Natural killer cell (primary cell): ENCODE results near the gene TTLL9. TPM values are rescaled to one million over a fixed set of nuclear protein-coding genes. Genes with fewer than 3 reads are reported as not detected.

Source experiments
- ATAC-seq, 3 donors: fragments of 150-1000 bp in 2 of 3; fragments of 200-7000 bp in 1 of 3; cut with Tn5 transposase; 1 replicate in 1 of 3; 2 replicates in 2 of 3; pipeline ENCODE4 v1.10.0; 2021; ENCODE audit warnings: mild to moderate bottlenecking in 2 of 3, moderate library complexity in 2 of 3
- DNase-seq, 2 donors: peaks; one replicate each; pipeline versions ENCODE4 v3.0.0 to v3.0.0-alpha.2; 2013 to 2021; ENCODE audit warnings: mixed read lengths in 1 of 2
- H3K27ac ChIP-seq: one replicate; pipeline ENCODE4 v1.5.1; 2013; ENCODE audit warnings: mild to moderate bottlenecking, low read length
- H3K27me3 ChIP-seq: one replicate; pipeline ENCODE4 v1.6.1; 2013; ENCODE audit warnings: low read length; ENCODE audit not compliant: control insufficient read depth, insufficient read depth
- H3K36me3 ChIP-seq: one replicate; pipeline ENCODE4 v1.6.1; 2013; ENCODE audit warnings: low read length; ENCODE audit not compliant: control insufficient read depth, insufficient read depth
- H3K4me1 ChIP-seq: one replicate; pipeline ENCODE4 v1.6.1; 2013; ENCODE audit warnings: low read length; ENCODE audit not compliant: control insufficient read depth, insufficient read depth
- H3K4me3 ChIP-seq: one replicate; pipeline ENCODE4 v1.5.1; 2013; ENCODE audit warnings: low read length
- H3K9me3 ChIP-seq: one replicate; pipeline ENCODE4 v1.6.1; 2013; ENCODE audit warnings: low read length; ENCODE audit not compliant: control insufficient read depth, insufficient read depth
- H3K27ac Mint-ChIP-seq, 2 donors: one replicate each; pipeline ENCODE4 v1.8.0; 2022; ENCODE audit warnings: mild to moderate bottlenecking in 2 of 2, mixed read lengths in 2 of 2, moderate library complexity in 1 of 2
- H3K27me3 Mint-ChIP-seq, 2 donors: one replicate each; pipeline ENCODE4 v1.8.0; 2022; ENCODE audit warnings: low read depth in 2 of 2, mixed read lengths in 2 of 2
- H3K36me3 Mint-ChIP-seq: one replicate; pipeline ENCODE4 v1.8.0; 2022; ENCODE audit warnings: mixed read lengths
- H3K4me1 Mint-ChIP-seq, 2 donors: one replicate each; pipeline ENCODE4 v1.8.0; 2022; ENCODE audit warnings: mixed read lengths in 2 of 2
- H3K4me3 Mint-ChIP-seq: one replicate; pipeline ENCODE4 v1.8.0; 2022; ENCODE audit warnings: mild to moderate bottlenecking, moderate library complexity, mixed read lengths
- H3K9me3 Mint-ChIP-seq, 2 donors: one replicate each; pipeline ENCODE4 v1.8.0; 2022; ENCODE audit warnings: mixed read lengths in 2 of 2
- WGBS: methylation state at CpG from one replicate; pipeline ENCODE4 v1.1.7; 2013; ENCODE audit warnings: missing lambda C conversion rate; ENCODE audit not compliant: insufficient coverage; 5-methylcytosine and 5-hydroxymethylcytosine counted together
- intact Hi-C: fragments of 100-400 bp; cut with micrococcal nuclease; formaldehyde crosslinking; loops from one replicate; pipeline ENCODE4 v1.14.2; 2022
- total RNA-seq, 4 donors: library from RNA; stranded (reverse); fragments of 120-200 nt in 1 of 4; gene quantifications; one replicate each; pipeline versions ENCODE4 v1.2.3 to v1.2.4, GENCODE V29; 2013 to 2022
- TF ChIP-seq, protein P1 (sequence below): fragments of 200-600 bp; IDR thresholded peaks from one replicate; pipeline ENCODE4 v1.8.0; 2022; ENCODE audit warnings: antibody characterized with exemption

The TTLL9 gene, protein sequence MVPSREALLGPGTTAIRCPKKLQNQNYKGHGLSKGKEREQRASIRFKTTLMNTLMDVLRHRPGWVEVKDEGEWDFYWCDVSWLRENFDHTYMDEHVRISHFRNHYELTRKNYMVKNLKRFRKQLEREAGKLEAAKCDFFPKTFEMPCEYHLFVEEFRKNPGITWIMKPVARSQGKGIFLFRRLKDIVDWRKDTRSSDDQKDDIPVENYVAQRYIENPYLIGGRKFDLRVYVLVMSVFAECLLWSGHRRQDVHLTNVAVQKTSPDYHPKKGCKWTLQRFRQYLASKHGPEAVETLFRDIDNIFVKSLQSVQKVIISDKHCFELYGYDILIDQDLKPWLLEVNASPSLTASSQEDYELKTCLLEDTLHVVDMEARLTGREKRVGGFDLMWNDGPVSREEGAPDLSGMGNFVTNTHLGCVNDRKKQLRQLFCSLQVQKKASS
- total RNA-seq = not detected
- 0.50 TPM for total RNA-seq (2013)

DNA sequence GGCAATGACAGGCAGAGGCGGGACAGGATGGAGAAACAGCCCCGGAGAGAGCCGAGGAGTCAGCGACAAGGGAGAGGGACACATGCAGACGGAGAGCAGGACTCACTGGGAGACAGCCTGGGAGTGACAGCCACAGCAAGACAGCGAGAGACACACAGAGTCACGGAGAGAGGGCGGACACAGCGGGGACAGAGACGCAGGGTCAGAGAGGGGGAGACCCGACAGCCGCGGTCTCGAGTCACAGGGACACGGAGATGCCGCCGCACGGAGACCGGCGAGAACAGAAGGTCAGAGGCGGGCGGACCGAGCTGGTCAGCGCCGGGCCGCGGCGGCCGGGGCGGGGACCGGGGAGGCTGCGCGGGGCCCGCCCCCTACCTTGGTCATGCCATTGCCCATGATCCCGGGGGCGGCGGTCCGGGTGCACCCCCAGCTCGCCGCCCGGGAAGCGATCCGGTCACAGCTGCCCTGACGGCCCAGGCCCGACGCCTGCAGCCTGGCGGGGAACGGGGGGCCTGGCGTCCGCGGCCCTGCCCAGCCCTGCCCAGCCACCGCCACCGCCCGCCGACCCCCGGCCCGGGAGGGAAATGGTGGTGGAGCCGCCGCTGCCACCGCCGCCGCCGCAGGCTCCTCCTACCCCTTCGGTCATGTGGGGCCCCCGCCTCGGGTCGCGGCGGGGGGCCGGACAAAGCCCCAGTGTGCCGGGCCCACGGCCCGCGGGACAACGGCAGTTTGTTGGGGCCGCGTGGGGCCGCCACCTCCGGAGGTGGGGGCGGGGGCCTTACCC is at the start of gene TTLL9, which contains the start of gene DUSP15:
Gene TTLL9, plus strand, starts transcription at position 693 of the 784 bp plus-strand sequence. CDS start 493 bp downstream, outside the sequence.
Gene DUSP15, minus strand, starts transcription at position 586 of the 784 bp plus-strand sequence. Its CDS starts 190 bp downstream, at position 396.
- peaks cover 45 to 50% of the 10 kb centered on the region in 2 donors for H3K27me3 Mint-ChIP-seq

DNA sequence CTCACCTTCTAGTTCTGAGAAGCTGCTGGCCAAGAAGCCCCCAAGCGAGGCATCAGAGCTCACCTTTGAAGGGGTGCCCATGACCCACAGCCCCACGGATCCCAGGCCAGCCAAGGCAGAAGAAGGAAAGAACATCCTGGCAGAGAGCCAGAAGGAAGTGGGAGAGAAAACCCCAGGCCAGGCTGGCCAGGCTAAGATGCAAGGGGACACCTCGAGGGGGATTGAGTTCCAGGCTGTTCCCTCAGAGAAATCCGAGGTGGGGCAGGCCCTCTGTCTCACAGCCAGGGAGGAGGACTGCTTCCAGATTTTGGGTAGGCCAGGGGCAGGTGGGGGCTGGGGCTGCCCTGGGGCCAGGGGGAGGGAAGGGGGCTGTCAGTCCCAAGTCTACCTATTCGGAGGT is 49.0 kb upstream of the TTLL9 start:
- H3K27me3 ChIP-seq = no peaks in the 10 kb centered on the region
- no peak overlapping the region for H3K4me3 ChIP-seq
- no peak overlapping the region for H3K4me3 Mint-ChIP-seq
- peaks cover 7% of the 10 kb centered on the region for H3K4me1 ChIP-seq
- H3K27me3 Mint-ChIP-seq = peaks cover 0 to 4% of the 10 kb centered on the region in 2 donors
- peaks cover 0 to 6% of the 10 kb centered on the region in 2 donors for H3K4me1 Mint-ChIP-seq
- DNase-seq (no peak), ATAC-seq (no peak)
- H3K27ac Mint-ChIP-seq = no peak overlapping the region
- H3K9me3 ChIP-seq = no peaks in the 10 kb centered on the region
- H3K36me3 ChIP-seq = no peaks in the 10 kb centered on the region
- H3K9me3 Mint-ChIP-seq = no peaks in the 10 kb centered on the region
- no peak overlapping the region for H3K27ac ChIP-seq
- intact Hi-C loops = loop anchor here (2.0 to 5.0 kb wide), 2 partner anchors 131 to 831 kb away; partner anchors contain the start of gene PDRG1
- H3K36me3 Mint-ChIP-seq = no peaks in the 10 kb centered on the region
- 44% methylated on average over 4 of the region's 5 CpGs for WGBS
- TF ChIP-seq, protein P1, sequence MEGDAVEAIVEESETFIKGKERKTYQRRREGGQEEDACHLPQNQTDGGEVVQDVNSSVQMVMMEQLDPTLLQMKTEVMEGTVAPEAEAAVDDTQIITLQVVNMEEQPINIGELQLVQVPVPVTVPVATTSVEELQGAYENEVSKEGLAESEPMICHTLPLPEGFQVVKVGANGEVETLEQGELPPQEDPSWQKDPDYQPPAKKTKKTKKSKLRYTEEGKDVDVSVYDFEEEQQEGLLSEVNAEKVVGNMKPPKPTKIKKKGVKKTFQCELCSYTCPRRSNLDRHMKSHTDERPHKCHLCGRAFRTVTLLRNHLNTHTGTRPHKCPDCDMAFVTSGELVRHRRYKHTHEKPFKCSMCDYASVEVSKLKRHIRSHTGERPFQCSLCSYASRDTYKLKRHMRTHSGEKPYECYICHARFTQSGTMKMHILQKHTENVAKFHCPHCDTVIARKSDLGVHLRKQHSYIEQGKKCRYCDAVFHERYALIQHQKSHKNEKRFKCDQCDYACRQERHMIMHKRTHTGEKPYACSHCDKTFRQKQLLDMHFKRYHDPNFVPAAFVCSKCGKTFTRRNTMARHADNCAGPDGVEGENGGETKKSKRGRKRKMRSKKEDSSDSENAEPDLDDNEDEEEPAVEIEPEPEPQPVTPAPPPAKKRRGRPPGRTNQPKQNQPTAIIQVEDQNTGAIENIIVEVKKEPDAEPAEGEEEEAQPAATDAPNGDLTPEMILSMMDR = no peak

More for the DNA sequence above, at the start of gene TTLL9, which contains the start of gene DUSP15:
- no peak within 1 kb of the TSS for H3K27ac ChIP-seq
- Mint-ChIP-seq H3K4me1 (peaks cover 13 to 18% of the 10 kb centered on the region in 2 donors), H3K4me3 (peak within 1 kb of the TSS; percentile 85), H3K9me3 (no peaks in the 10 kb centered on the region), H3K36me3 (no peaks in the 10 kb centered on the region), H3K27ac (peak within 1 kb of the TSS in 1 of 2 donors; percentile 76)
- H3K27me3 ChIP-seq = peaks cover 21% of the 10 kb centered on the region
- no peaks in the 10 kb centered on the region for H3K36me3 ChIP-seq
- peak in 1 of 2 donors; percentile 33 for DNase-seq
- under 1% methylated on average over 80 of the region's 80 CpGs for WGBS
- peak within 1 kb of the TSS; percentile 23 for H3K4me3 ChIP-seq
- H3K4me1 ChIP-seq = peaks cover 20% of the 10 kb centered on the region
- ATAC-seq = peak; percentile 30 to 66 (median 63)
- intact Hi-C loops = no loop called here
- TF ChIP-seq, protein P1 = no peak
- no peaks in the 10 kb centered on the region for H3K9me3 ChIP-seq

DNA sequence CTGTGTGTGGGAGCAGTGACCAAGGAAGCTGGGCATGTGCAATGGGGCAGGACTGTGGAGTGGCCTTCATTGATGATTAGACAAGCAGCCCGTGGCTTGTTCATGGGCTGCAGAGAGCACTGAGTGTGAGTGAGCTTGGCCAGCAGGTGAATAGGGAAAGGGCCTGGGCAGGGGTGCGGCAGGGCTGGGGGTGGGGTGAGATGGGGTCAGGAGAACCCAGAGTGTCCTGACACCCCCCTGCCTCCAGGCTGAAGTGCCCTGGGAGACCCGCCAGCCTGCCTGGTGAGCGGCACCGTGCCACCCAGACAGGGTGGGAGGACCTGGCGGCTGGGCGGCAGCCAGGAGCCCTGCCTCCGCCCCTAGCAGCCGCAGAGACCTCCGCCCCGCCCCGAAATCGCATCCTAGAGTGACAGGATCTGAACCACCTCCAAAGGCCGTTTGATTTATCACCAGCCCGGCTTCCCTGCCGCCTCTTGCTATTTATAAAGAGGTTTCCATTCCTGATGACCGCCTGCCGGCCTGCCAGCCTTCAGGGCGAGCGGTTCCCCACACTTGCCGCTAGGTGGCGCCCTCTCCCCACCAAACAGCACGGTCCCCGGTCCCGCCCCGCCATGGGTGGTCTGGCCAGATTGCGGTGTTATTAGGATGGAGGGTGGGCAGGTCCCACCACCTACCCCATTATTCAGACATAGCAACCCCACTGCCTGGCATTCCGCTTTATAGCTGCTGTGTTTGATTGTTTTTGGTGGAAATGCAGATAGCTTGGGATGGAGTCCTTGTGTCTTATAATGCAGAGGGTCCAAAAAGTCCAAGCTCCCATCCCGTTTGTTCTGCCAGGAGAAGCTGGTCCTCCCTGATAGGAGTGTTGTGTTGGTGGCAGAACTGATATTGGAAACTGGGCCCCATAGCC is 47.8 kb upstream of the TTLL9 start:
- Mint-ChIP-seq H3K4me3 (no peak overlapping the region), H3K27ac (no peak overlapping the region), H3K36me3 (no peaks in the 10 kb centered on the region), H3K9me3 (no peaks in the 10 kb centered on the region), H3K4me1 (peaks cover 0 to 6% of the 10 kb centered on the region in 2 donors), H3K27me3 (peaks cover 0 to 4% of the 10 kb centered on the region in 2 donors)
- TF ChIP-seq, protein P1 = peak; percentile 99
- H3K9me3 ChIP-seq = no peaks in the 10 kb centered on the region
- WGBS = 9% methylated on average over 24 of the region's 29 CpGs
- H3K27me3 ChIP-seq = no peaks in the 10 kb centered on the region
- ATAC-seq (peak; percentile 83 to 98 (median 97)), DNase-seq (peak; percentile 79 to 86)
- intact Hi-C loops = loop anchor here (1.0 to 5.0 kb wide), 4 partner anchors 24 to 830 kb away; no protein-coding TSS in a partner anchor
- H3K4me3 ChIP-seq = no peak overlapping the region
- no peak overlapping the region for H3K27ac ChIP-seq
- H3K36me3 ChIP-seq = no peaks in the 10 kb centered on the region
- H3K4me1 ChIP-seq = peaks cover 7% of the 10 kb centered on the region
